ENCODE data around the gene HOXA13.

HOXA13 gene

GRCh38 chr7:27164045-27164366 is 35.9 kb downstream of the HOXA13 start:
- intact Hi-C loops (cut with DNase I; ENCODE audit: low total_unique reads), result loop anchor here (5.0 to 10.0 kb wide), 2 partner anchors 962 to 1769 kb away; partner anchors contain the start of genes CBX3 and HNRNPA2B1
- Histone ChIP-seq H3K4me3 (peak overlapping the region; percentile 68 to 91), H3K27ac (peak overlapping the region; percentile 96 to 97), H3K27me3 (no peaks in the 10 kb centered on the region), H3K9me3 (no peaks in the 10 kb centered on the region), H3K4me1 (peaks cover 0 to 62% (median 18%) of the 10 kb centered on the region in 4 donors), H3K36me3 (no peaks in the 10 kb centered on the region)
- TF ChIP-seq CTCF (IDR thresholded peaks at IDR 0.05), result peak in 1 of 2 experiments; percentile 5
- DNase-seq, result no peak

DNA sequence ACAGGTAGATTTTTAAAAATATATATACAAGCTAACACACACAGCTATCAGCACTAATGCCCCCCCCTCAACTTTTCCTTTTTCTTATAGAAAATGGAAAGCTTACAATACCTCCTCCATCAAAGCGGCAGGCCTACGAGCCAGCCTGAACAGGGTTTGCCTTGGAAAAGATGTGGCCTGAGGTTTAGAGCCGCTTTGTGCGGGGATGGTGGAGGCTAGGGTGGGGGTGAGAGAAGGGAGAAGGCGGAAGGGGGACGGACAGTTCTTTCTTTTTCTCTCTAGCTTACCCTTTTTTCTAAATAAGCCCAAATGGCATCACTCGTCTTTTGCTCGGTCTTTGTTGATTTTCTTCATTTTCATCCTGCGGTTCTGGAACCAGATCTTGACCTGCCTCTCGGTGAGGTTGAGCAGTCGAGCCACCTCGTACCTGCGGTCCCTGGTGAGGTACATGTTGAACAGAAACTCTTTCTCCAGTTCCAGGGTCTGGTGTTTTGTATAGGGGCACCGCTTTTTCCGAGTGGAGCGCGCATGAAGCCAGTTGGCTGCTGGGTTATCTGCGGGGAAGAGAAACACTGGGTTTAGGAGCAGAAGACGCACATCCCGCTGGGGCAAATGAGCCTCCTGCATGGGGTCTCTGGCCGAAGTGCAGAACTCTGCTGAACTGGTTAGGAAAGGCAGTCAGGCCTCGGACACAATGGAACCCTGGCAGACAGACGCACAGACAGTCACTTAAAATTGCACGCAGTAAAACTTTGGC is 36.4 kb downstream of the HOXA13 start:
- intact Hi-C loops (cut with DNase I; ENCODE audit: low total_unique reads), result loop anchor here (5.0 to 10.0 kb wide), 2 partner anchors 961 to 1769 kb away; partner anchors contain the start of genes CBX3 and HNRNPA2B1
- Histone ChIP-seq H3K4me3 (peak overlapping the region; percentile 68 to 91), H3K27me3 (no peaks in the 10 kb centered on the region)

GRCh38 chr7:27162561-27163287 is 37.2 kb downstream of the HOXA13 start:
- intact Hi-C loops (cut with DNase I; ENCODE audit: low total_unique reads), result loop anchor here (5.0 to 10.0 kb wide), 2 partner anchors 960 to 1768 kb away; partner anchors contain the start of genes CBX3 and HNRNPA2B1
- Histone ChIP-seq H3K27me3 (no peaks in the 10 kb centered on the region), H3K27ac (peak overlapping the region; percentile 96 to 97), H3K36me3 (no peaks in the 10 kb centered on the region), H3K9me3 (no peaks in the 10 kb centered on the region), H3K4me3 (peak overlapping the region; percentile 68 to 91), H3K4me1 (peaks cover 0 to 56% (median 17%) of the 10 kb centered on the region in 4 donors)
- DNase-seq, result no peak
- no peak for TF ChIP-seq CTCF (IDR thresholded peaks at IDR 0.05)

More for the DNA sequence above, 36.4 kb downstream of the HOXA13 start:
- Histone ChIP-seq H3K36me3 (no peaks in the 10 kb centered on the region), H3K27ac (peak overlapping the region; percentile 96 to 97), H3K9me3 (no peaks in the 10 kb centered on the region), H3K4me1 (peaks cover 0 to 62% (median 18%) of the 10 kb centered on the region in 4 donors)
- DNase-seq, result peak in 1 of 2 donors; percentile 61
- TF ChIP-seq CTCF (IDR thresholded peaks at IDR 0.05), result no peak

DNA sequence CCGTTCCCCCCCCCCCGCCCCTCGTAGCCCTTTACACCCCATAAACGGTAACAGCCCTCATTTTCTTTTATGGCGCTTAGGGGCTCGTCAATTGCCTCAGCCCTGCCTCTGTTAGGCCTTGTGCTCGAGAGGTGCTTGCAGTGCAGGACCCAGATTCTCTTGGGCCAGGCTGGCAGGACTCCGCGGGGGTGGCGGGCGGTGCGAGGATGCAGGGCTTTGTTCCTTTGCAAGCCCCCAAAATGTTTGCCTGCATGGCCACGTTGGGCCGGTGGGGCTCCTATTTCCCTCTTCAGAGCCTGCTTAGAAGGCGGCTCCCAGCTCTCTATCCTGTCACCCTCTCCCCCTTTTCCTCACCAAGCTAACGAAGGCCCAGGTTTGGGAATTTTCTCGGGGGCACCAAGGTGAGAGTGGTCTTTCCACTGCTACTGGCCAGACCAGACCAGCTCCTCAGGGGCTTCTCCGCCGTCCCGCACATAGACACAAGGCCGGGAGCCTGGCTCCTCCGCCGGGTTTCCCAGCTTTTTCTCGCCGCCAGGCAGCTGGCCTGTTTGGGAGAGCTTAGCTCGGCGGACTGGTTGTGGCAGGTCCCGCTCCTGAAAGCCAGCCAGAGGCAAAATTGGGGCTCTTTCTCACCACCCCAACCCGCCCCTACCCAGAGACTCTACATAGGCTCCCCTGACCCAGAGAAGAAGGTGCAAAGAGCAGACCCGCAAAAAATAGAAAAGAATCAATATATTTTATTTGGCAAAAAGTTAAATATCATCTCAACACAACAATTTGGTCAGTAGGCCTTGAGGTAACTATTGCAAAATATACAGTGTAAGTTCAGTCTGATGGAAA is 38.0 kb downstream of the HOXA13 start:
- DNase-seq, result peak; percentile 29 to 69
- H3K4me1 ChIP-seq, result peaks cover 0 to 51% (median 16%) of the 10 kb centered on the region in 4 donors
- no peak for TF ChIP-seq CTCF (IDR thresholded peaks at IDR 0.05)
- peak overlapping the region; percentile 82 to 96 for H3K27ac ChIP-seq
- intact Hi-C loops (cut with DNase I; ENCODE audit: low total_unique reads), result loop anchor here (2.0 to 10.0 kb wide), 3 partner anchors 791 to 1767 kb away; partner anchors contain the start of genes CBX3 and HNRNPA2B1
- no peaks in the 10 kb centered on the region for H3K27me3 ChIP-seq
- peak overlapping the region; percentile 68 to 91 for H3K4me3 ChIP-seq
- no peaks in the 10 kb centered on the region for H3K36me3 ChIP-seq
- no peaks in the 10 kb centered on the region for H3K9me3 ChIP-seq

DNA sequence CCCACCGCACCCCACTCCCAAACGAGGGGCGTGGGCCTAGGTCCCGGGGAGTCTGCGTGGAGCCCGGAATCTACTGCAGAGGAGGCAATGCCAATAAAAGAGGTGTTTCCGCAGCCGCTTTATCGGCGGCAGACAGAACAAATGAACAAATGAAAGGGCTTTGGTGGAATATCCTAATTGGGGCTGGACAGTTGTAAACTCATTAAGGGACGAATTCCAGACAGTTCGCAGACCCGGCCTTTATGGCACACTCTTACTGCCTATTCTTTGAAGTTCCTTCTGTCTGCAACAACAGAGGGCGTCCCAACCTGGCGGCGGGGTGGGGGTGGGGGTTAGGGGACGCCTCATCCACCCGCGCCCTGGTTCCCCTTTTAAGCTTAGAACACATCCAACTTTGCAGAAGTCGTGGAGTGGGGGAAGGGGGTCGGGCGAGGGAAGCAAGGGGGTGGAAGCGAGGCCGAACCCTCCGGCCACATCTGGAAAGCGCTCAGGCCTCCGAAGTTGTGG is 38.6 kb downstream of the HOXA13 start:
- DNase-seq, result peak; percentile 69 to 74
- Histone ChIP-seq H3K4me3 (peak overlapping the region; percentile 68 to 91), H3K27me3 (no peaks in the 10 kb centered on the region), H3K27ac (peak overlapping the region; percentile 82 to 96), H3K9me3 (no peaks in the 10 kb centered on the region), H3K36me3 (no peaks in the 10 kb centered on the region), H3K4me1 (peaks cover 0 to 47% (median 16%) of the 10 kb centered on the region in 4 donors)
- intact Hi-C loops (cut with DNase I; ENCODE audit: low total_unique reads), result loop anchor here (2.0 to 10.0 kb wide), 3 partner anchors 790 to 1766 kb away; partner anchors contain the start of genes CBX3 and HNRNPA2B1
- no peak for TF ChIP-seq CTCF (IDR thresholded peaks at IDR 0.05)
